ENCODE results near the gene ATP6V1F.
"Not testable (repeated sequence)": the region's sequence is repeated elsewhere in the genome, so short reads cannot be mapped to it uniquely, and the experiment has no call there.

Gene ATP6V1F

DNA sequence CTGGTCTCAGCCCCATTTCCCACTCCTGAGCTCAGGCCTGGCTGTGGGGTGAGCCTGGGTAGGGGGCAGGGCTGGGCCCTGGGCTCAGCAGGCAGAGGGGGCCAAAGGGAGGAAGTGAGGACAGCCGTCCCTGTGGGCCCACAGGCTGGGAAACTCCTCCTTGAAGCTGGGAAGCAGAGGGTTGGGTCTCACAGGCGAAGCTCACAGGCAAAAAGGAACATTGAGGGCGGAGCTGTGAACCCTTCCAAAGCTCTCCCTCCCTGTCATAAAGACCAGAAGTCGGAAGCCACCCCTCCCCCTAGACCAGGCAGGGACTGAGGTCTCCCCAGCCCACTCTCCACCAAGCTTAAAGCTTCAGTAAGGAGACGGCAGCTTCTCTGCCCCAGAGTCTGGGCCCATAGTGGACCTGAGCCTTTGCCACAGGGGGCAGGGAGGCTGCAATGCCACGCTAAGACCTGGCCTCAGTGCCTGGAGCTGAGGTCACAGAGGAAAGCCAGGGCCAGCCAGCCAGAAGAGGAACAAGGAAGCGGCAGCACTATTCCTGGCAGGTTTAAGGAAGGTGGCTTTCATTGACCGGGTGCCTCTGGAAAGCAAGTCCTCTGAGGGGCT is 48.9 kb downstream of the ATP6V1F start:
- H3K36me3 ChIP-seq (ENCODE audit: control insufficient read depth, insufficient read depth, low read length) = no peaks in the 10 kb centered on the region; the same call in 1 of the 2 replicates
- peak overlapping the region; percentile 51 for H3K9ac ChIP-seq (ENCODE audit: low read length)
- peaks cover 39% of the 10 kb centered on the region; the same call in 1 of the 2 replicates for H3K27me3 ChIP-seq (ENCODE audit: control insufficient read depth, insufficient read depth, low read length)
- peaks cover 32% of the 10 kb centered on the region for H3K4me1 ChIP-seq (ENCODE audit: control insufficient read depth, insufficient read depth, low read length)
- H3K4me3 ChIP-seq (ENCODE audit: low read depth, low read length) = peak overlapping the region; percentile 65; the same call in 1 of the 2 replicates
- no peaks in the 10 kb centered on the region for H3K9me3 ChIP-seq (ENCODE audit: control insufficient read depth, insufficient read depth, low read depth, low read length)
- H3K27ac ChIP-seq (ENCODE audit: low read depth, low read length) = peak overlapping the region; percentile 55; the same call in 1 of the 2 replicates

DNA sequence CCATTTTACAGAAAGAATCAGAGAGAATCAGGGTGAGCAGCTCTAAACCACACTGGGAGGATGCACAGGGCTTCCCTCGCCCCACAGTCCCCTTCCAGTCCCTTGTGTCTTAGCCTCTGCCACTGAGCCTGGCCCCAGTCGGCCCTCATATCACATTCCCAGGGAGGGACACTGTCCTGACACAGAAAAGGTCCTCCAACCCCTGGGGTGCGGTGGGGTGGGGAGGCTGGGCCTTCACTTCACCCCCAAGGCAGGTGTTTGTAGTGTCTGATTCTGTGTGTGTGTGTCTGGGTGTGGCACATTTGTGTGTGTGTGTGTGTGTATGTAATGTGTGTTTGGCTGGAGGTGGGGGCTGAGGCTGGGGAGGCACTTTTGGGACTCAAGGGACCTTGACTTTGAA is 49.6 kb downstream of the ATP6V1F start:
- no peak overlapping the region for H3K9ac ChIP-seq (ENCODE audit: low read length)
- H3K36me3 ChIP-seq (ENCODE audit: control insufficient read depth, insufficient read depth, low read length) = no peaks in the 10 kb centered on the region; the same call in 1 of the 2 replicates
- no peak overlapping the region for H3K27ac ChIP-seq (ENCODE audit: low read depth, low read length)
- peak overlapping the region; percentile 46; the same call in 1 of the 2 replicates for H3K4me3 ChIP-seq (ENCODE audit: low read depth, low read length)
- no peaks in the 10 kb centered on the region for H3K9me3 ChIP-seq (ENCODE audit: control insufficient read depth, insufficient read depth, low read depth, low read length)
- H3K4me1 ChIP-seq (ENCODE audit: control insufficient read depth, insufficient read depth, low read length) = peaks cover 32% of the 10 kb centered on the region
- H3K27me3 ChIP-seq (ENCODE audit: control insufficient read depth, insufficient read depth, low read length) = peaks cover 42% of the 10 kb centered on the region; the same call in 1 of the 2 replicates

DNA sequence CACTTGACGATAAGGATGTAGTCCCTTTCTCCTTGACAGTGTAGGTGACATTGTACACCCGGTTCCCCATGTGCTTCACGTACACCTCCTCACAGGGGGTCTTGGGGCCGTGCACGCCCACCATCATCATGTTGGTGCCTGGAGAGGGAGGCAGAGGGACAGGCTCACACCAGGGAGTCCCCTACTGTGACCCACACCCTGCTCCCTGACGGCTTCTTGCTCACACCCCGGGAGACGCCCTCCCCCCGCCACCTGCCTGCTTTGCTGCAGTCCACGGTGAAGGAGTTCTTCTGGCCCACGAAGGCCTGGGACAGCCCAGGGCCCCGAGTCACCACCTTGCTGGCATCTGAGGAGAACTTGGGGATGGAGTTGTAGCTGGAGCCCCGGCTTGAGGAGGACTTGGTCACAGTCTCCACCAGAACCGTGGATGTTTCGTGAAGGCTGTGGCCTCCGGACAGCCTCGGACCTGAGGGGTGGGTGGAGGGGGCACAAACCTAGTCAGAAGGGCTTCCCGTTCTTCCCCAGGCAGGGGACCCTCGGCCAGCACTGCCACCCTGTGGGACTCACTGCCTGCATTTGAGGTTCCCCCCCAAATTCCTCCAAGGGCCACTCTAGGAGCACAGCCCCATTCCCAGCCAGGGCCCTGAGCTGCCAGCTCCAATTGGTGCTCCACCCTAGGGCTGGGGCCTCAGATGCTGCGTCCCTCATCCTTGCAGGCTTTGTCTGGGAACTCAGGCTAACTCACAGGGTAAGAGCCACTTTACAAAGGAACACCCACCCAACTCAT is 50.2 kb downstream of the ATP6V1F start:
- H3K4me1 ChIP-seq (ENCODE audit: control insufficient read depth, insufficient read depth, low read length) = peaks cover 32% of the 10 kb centered on the region
- not testable (repeated sequence) for H3K9ac ChIP-seq (ENCODE audit: low read length); H3K36me3 ChIP-seq (ENCODE audit: control insufficient read depth, insufficient read depth, low read length); H3K27ac ChIP-seq (ENCODE audit: low read depth, low read length); H3K9me3 ChIP-seq (ENCODE audit: control insufficient read depth, insufficient read depth, low read depth, low read length); H3K4me3 ChIP-seq (ENCODE audit: low read depth, low read length)
- H3K27me3 ChIP-seq (ENCODE audit: control insufficient read depth, insufficient read depth, low read length) = peaks cover 42% of the 10 kb centered on the region; the same call in 1 of the 2 replicates

DNA sequence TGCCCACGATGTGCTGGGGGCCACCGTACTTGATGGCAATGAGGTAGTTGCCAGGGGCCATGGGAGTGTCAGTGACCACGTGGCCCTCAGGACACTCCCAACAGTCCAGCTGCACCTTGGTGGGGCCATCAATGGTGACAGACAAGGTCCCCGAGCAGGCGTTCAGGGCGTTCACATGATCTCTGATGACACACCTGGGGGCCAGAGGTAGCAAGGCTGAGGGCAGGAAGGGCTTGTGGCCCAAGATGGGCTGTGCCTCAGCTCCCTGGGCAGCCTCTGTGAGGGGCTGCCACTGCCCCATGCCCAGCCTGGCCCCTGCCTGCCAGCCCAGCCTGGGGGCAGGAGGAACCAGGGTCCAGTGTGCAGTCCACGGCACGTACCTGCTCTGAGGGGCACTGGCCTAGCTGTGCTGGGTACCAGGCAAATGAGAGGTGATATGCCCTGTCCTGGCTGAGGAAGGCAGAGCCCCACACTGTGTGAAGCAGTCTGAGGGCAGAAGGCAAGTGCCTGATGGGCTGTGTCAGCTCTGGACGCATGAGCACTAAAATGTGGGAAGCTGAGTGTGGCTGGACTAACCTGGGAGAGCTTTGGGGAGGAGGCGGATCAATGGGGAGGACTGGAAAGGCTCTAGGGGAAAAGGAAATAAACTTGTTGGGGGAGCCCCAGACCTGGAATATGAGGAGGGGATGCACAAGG is 51.4 kb downstream of the ATP6V1F start:
- Histone ChIP-seq H3K27ac (ENCODE audit: low read depth, low read length) (no peak overlapping the region), H3K36me3 (ENCODE audit: control insufficient read depth, insufficient read depth, low read length) (no peaks in the 10 kb centered on the region), H3K9ac (ENCODE audit: low read length) (no peak overlapping the region), H3K27me3 (ENCODE audit: control insufficient read depth, insufficient read depth, low read length) (peaks cover 41% of the 10 kb centered on the region; the same call in 1 of the 2 replicates), H3K9me3 (ENCODE audit: control insufficient read depth, insufficient read depth, low read depth, low read length) (no peaks in the 10 kb centered on the region), H3K4me3 (ENCODE audit: low read depth, low read length) (no peak overlapping the region), H3K4me1 (ENCODE audit: control insufficient read depth, insufficient read depth, low read length) (peaks cover 31% of the 10 kb centered on the region)

DNA sequence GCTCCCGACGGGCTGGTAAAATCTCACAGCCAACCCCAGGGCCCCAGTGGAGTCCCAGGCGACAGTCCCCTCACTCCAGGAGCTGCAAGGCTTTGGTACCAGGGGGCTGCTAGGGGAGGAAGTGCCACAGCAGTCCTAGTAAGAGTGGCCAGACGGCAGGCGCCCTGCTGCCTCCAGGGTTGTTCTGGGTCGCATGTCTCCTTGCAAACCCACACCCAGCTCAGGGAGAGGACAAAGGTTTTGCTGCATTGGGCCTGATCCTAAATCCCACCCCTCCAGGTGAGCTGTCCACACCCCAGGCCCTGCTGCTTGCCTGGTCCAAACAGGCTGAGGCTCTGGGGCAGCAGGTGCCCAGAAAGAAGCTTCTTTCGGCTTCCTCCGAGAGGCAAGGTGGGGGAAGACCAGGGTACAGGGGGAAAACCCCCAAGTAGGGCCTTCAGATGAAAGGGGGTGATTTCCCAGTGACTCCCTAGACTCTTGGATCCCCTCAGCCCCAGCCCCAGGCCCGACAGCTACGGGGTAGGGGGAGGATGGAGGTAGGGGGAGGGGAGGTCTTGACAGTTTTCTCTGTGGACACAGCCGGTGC is 52.0 kb downstream of the ATP6V1F start:
- no peak overlapping the region for H3K4me3 ChIP-seq (ENCODE audit: low read depth, low read length)
- peaks cover 26% of the 10 kb centered on the region for H3K4me1 ChIP-seq (ENCODE audit: control insufficient read depth, insufficient read depth, low read length)
- H3K36me3 ChIP-seq (ENCODE audit: control insufficient read depth, insufficient read depth, low read length) = no peaks in the 10 kb centered on the region
- no peak overlapping the region for H3K9ac ChIP-seq (ENCODE audit: low read length)
- no peaks in the 10 kb centered on the region for H3K9me3 ChIP-seq (ENCODE audit: control insufficient read depth, insufficient read depth, low read depth, low read length)
- H3K27me3 ChIP-seq (ENCODE audit: control insufficient read depth, insufficient read depth, low read length) = peaks cover 38% of the 10 kb centered on the region; the same call in 1 of the 2 replicates
- no peak overlapping the region for H3K27ac ChIP-seq (ENCODE audit: low read depth, low read length)

DNA sequence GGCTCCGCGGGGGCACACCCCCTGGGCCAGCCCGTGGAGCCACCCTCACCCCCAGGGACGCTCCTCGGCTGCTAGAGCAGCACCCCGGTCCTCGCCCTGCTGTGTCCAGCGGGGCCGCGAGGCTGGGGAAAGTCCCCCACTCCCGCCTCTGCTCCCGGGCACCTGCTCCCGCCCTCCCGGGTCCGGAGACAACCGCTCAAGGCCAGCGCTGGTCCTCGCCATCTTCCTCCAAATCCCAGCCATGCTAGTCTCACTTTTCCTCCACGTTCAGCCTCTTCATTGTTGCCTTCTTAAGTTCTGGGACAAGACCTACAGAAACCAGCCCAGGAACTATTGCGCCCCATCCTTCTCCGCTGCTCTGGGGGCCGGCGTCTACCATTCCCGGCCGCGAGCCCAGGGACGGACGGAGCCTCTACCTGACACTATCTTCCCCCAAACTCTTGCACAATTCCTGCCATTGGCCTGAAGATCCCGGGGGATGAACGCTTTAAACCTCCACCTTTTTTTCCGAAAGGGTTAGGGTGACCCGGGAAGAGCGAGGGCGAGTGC is 52.7 kb downstream of the ATP6V1F start:
- H3K27me3 ChIP-seq (ENCODE audit: control insufficient read depth, insufficient read depth, low read length) = peaks cover 33% of the 10 kb centered on the region; the same call in 1 of the 2 replicates
- no peak overlapping the region for H3K27ac ChIP-seq (ENCODE audit: low read depth, low read length)
- no peaks in the 10 kb centered on the region for H3K9me3 ChIP-seq (ENCODE audit: control insufficient read depth, insufficient read depth, low read depth, low read length)
- H3K4me1 ChIP-seq (ENCODE audit: control insufficient read depth, insufficient read depth, low read length) = peaks cover 30% of the 10 kb centered on the region
- no peak overlapping the region for H3K9ac ChIP-seq (ENCODE audit: low read length)
- peak overlapping the region; percentile 45; the same call in 1 of the 2 replicates for H3K4me3 ChIP-seq (ENCODE audit: low read depth, low read length)
- no peaks in the 10 kb centered on the region for H3K36me3 ChIP-seq (ENCODE audit: control insufficient read depth, insufficient read depth, low read length)

Measured in HUES6 (cell line).